IMR-90 (cell line): ENCODE results near the gene SLC17A8. TPM values are rescaled to one million over a fixed set of nuclear protein-coding genes. Genes with fewer than 3 reads are reported as not detected.

Experiments used
- ATAC-seq: fragments of 200-7000 bp; cut with Tn5 transposase; 2 replicates; pipeline ENCODE4 v1.9.1; 2020; ENCODE audit warnings: low read depth, mild to moderate bottlenecking, moderate library complexity
- BruUV-seq: library from RNA; stranded (reverse); fragments of 400-500 nt; replicated peaks from 2 replicates; lab custom pipeline; 2021; lab: Mats Ljungman, UMichigan
- CTCF ChIA-PET: fragments of 300-600 bp; formaldehyde crosslinking; extraction: SDS; loops from one replicate; lab custom pipeline; 2021; ENCODE audit warnings: antibody characterized with exemption; lab: Yijun Ruan, JAX
- POLR2A ChIA-PET: fragments of 300-600 bp; sonication (Branson Sonifier 250); formaldehyde crosslinking; loops from one replicate; lab custom pipeline; 2022; ENCODE audit warnings: antibody characterized with exemption; ENCODE audit not compliant: unreplicated experiment; lab: Charles Lee
- DNase-seq: peaks from one replicate; pipeline ENCODE4 v3.0.0; 2013
- H2AFZ ChIP-seq: replicated peaks from 2 replicates; pipeline ENCODE3; 2013; ENCODE audit warnings: low read length, mild to moderate bottlenecking; ENCODE audit not compliant: poor library complexity
- H2AK5ac ChIP-seq: 2 replicates; pipeline ENCODE4 v1.6.1; 2013; ENCODE audit warnings: low read depth, low read length, inconsistent platforms
- H2AK9ac ChIP-seq: replicated peaks from 2 replicates; pipeline ENCODE3; 2013; ENCODE audit warnings: mild to moderate bottlenecking, low read depth, low read length, moderate library complexity; ENCODE audit not compliant: poor library complexity
- H2BK120ac ChIP-seq: 2 replicates; pipeline ENCODE4 v1.6.1; 2013; ENCODE audit warnings: low read depth, low read length, inconsistent platforms
- H2BK15ac ChIP-seq: 3 replicates; pipeline ENCODE4 v1.6.1; 2013; ENCODE audit warnings: low read depth, low read length, inconsistent platforms
- H2BK20ac ChIP-seq: 2 replicates; pipeline ENCODE4 v1.6.1; 2013; ENCODE audit warnings: low read depth, mild to moderate bottlenecking, inconsistent platforms, low read length, moderate library complexity
- H2BK5ac ChIP-seq: 2 replicates; pipeline ENCODE4 v1.6.1; 2013; ENCODE audit warnings: mild to moderate bottlenecking, low read depth, low read length, inconsistent platforms; ENCODE audit not compliant: poor library complexity, severe bottlenecking
- H3K14ac ChIP-seq: replicated peaks from 2 replicates; pipeline ENCODE4 v1.6.1; 2013; ENCODE audit warnings: low read depth, low read length, inconsistent platforms
- H3K18ac ChIP-seq: 2 replicates; pipeline ENCODE4 v1.6.1; 2013; ENCODE audit warnings: low read depth, low read length, control low read depth
- H3K23ac ChIP-seq: 2 replicates; pipeline ENCODE4 v1.6.1; 2013; ENCODE audit warnings: low read depth, low read length, inconsistent platforms
- H3K27ac ChIP-seq: 2 replicates; pipeline ENCODE4 v1.5.1; 2013; ENCODE audit warnings: mild to moderate bottlenecking, control low read depth, low read length; ENCODE audit not compliant: insufficient read depth
- H3K27me3 ChIP-seq: 2 replicates; pipeline ENCODE4 v1.6.1; 2013; ENCODE audit warnings: low read length; ENCODE audit not compliant: control insufficient read depth, insufficient read depth
- H3K36me3 ChIP-seq: 2 replicates; pipeline ENCODE4 v1.6.1; 2013; ENCODE audit warnings: low read length, mixed read lengths; ENCODE audit not compliant: control insufficient read depth, insufficient read depth
- H3K4ac ChIP-seq: 2 replicates; pipeline ENCODE4 v1.6.1; 2013; ENCODE audit warnings: low read depth, low read length, inconsistent platforms
- H3K4me1 ChIP-seq: 2 replicates; pipeline ENCODE4 v1.6.1; 2013; ENCODE audit warnings: low read length, mixed read lengths; ENCODE audit not compliant: control insufficient read depth, insufficient read depth
- H3K4me2 ChIP-seq: 2 replicates; pipeline ENCODE4 v1.6.1; 2013; ENCODE audit warnings: low read depth, mild to moderate bottlenecking, control low read depth, low read length, moderate library complexity
- H3K4me3 ChIP-seq: 2 replicates; pipeline ENCODE4 v1.5.1; 2013; ENCODE audit warnings: low read depth, mild to moderate bottlenecking, control low read depth, low read length, moderate library complexity; ENCODE audit not compliant: insufficient read depth
- H3K56ac ChIP-seq: 2 replicates; pipeline ENCODE4 v1.6.1; 2013; ENCODE audit warnings: low read length, inconsistent platforms; ENCODE audit not compliant: insufficient read depth; ENCODE audit errors: extremely low read depth
- H3K79me1 ChIP-seq, 2 experiments: 2 replicates each; pipeline ENCODE4 v1.6.1; 2013; ENCODE audit warnings: low read length in 2 of 2, inconsistent platforms in 1 of 2, low read depth in 1 of 2
- H3K9ac ChIP-seq: 2 replicates; pipeline ENCODE4 v1.6.1; 2013; ENCODE audit warnings: low read depth, low read length, control low read depth
- H3K9me1 ChIP-seq: 2 replicates; pipeline ENCODE4 v1.6.1; 2013; ENCODE audit warnings: low read length, inconsistent platforms; ENCODE audit not compliant: insufficient read depth
- H3K9me3 ChIP-seq: 2 replicates; pipeline ENCODE4 v1.6.1; 2013; ENCODE audit warnings: low read length; ENCODE audit not compliant: control insufficient read depth, insufficient read depth
- H4K20me1 ChIP-seq: 2 replicates; pipeline ENCODE4 v1.6.1; 2013; ENCODE audit warnings: low read length, inconsistent platforms; ENCODE audit not compliant: insufficient read depth
- H4K5ac ChIP-seq: 2 replicates; pipeline ENCODE4 v1.6.1; 2013; ENCODE audit warnings: mild to moderate bottlenecking, low read depth, low read length, control low read depth
- H4K8ac ChIP-seq, 2 experiments: 2 replicates each; pipeline ENCODE4 v1.6.1; 2013; ENCODE audit warnings: low read depth in 2 of 2, low read length in 2 of 2, control low read depth in 1 of 2, inconsistent platforms in 1 of 2
- H4K91ac ChIP-seq: 2 replicates; pipeline ENCODE4 v1.6.1; 2013; ENCODE audit warnings: low read depth, low read length, inconsistent platforms; ENCODE audit not compliant: insufficient read depth
- BHLHE40 ChIP-seq: fragments of 150-350 bp; IDR thresholded peaks from 2 replicates; pipeline ENCODE4 v1.6.1; 2016; ENCODE audit warnings: mild to moderate bottlenecking, low read depth, low read length
- CEBPB ChIP-seq: IDR thresholded peaks from 2 replicates; pipeline ENCODE4 v1.6.1; 2012; ENCODE audit warnings: low read depth, low read length, improper control_type of control experiment
- CHD1 ChIP-seq: IDR thresholded peaks from 2 replicates; pipeline ENCODE4 v1.6.1; 2012; ENCODE audit warnings: low read depth, low read length, improper control_type of control experiment
- CTCF ChIP-seq: conservative IDR thresholded peaks from 2 replicates; pipeline ENCODE4 v1.5.1; 2012; ENCODE audit warnings: mild to moderate bottlenecking, low read depth, low read length, improper control_type of control experiment
- FOS ChIP-seq: fragments of 150-350 bp; IDR thresholded peaks from 2 replicates; pipeline ENCODE4 v1.6.1; 2016; ENCODE audit warnings: low read depth, low read length
- MAFK ChIP-seq: IDR thresholded peaks from 2 replicates; pipeline ENCODE4 v1.6.1; 2012; ENCODE audit warnings: low read depth, low read length, improper control_type of control experiment
- MXI1 ChIP-seq: IDR thresholded peaks from 2 replicates; pipeline ENCODE4 v1.6.1; 2012; ENCODE audit warnings: low read depth, mild to moderate bottlenecking, low read length, moderate library complexity, borderline replicate concordance
- POLR2A ChIP-seq: IDR thresholded peaks from 2 replicates; pipeline ENCODE4 v1.6.1; 2012; ENCODE audit warnings: mild to moderate bottlenecking, low read depth, low read length
- RCOR1 ChIP-seq: IDR thresholded peaks from 2 replicates; pipeline ENCODE4 v1.6.1; 2012; ENCODE audit warnings: mild to moderate bottlenecking, low read length, improper control_type of control experiment; ENCODE audit not compliant: insufficient replicate concordance
- RFX5 ChIP-seq: IDR thresholded peaks from 2 replicates; pipeline ENCODE4 v1.8.0; 2012; ENCODE audit warnings: low read depth, mild to moderate bottlenecking, low read length, moderate library complexity
- SMC3 ChIP-seq: fragments of 150-350 bp; IDR thresholded peaks from 2 replicates; pipeline ENCODE4 v1.6.1; 2016; ENCODE audit warnings: low read depth, mild to moderate bottlenecking, antibody characterized with exemption, low read length, moderate library complexity
- USF2 ChIP-seq: fragments of 150-350 bp; IDR thresholded peaks from 2 replicates; pipeline ENCODE4 v1.6.1; 2017; ENCODE audit warnings: mild to moderate bottlenecking, antibody characterized with exemption, low read length, low read depth
- WGBS, 2 experiments: methylation state at CpG; one replicate each; pipeline versions ENCODE4 v1.1.5 to v1.1.7; 2013; ENCODE audit warnings: missing lambda C conversion rate in 2 of 2; ENCODE audit not compliant: insufficient read length in 1 of 2; ENCODE audit errors: extremely low coverage in 2 of 2; 5-methylcytosine and 5-hydroxymethylcytosine counted together
- dilution Hi-C: fragments of 300-500 bp; cut with HindIII; formaldehyde crosslinking; loops from one replicate; pipeline ENCODE4 v1.14.3; 2018; ENCODE audit warnings: low sequenced_read_pairs; ENCODE audit not compliant: unreplicated experiment
- in situ Hi-C: fragments of 300-500 bp; cut with MboI; formaldehyde crosslinking; loops from 3 replicates; pipeline ENCODE4 v1.14.3; 2019; ENCODE audit warnings: low sequenced_read_pairs, inconsistent platforms, mixed read lengths
- intact Hi-C: fragments of 100-400 bp; cut with micrococcal nuclease; formaldehyde crosslinking; loops from 2 replicates; pipeline ENCODE4 v1.10.0; 2022
- polyA plus RNA-seq, 3 experiments: library from polyadenylated mRNA; depleted of rRNA; stranded (reverse); fragments of >200 nt; gene quantifications; 2 replicates each; pipeline ENCODE4 v1.2.3, GENCODE V29; 2012; ENCODE audit warnings: low replicate concordance in 1 of 3
- total RNA-seq: library from RNA; depleted of rRNA; stranded (reverse); fragments of >200 nt; gene quantifications from 2 replicates; pipeline ENCODE4 v1.2.3, GENCODE V29; 2012
- TF ChIP-seq, protein P1 (sequence below): fragments of 150-350 bp; IDR thresholded peaks from 2 replicates; pipeline ENCODE4 v1.6.1; 2016; ENCODE audit warnings: low read depth, mild to moderate bottlenecking, low read length, moderate library complexity, borderline replicate concordance

The SLC17A8 gene
- total and polyA plus RNA-seq, 2 of the 4 experiments (the other 2 are of a cell fraction), result not detected

- ChIA-PET POLR2A (no interaction called here), CTCF (no interaction called here)
- H3K4me1 ChIP-seq, result no peaks in the 10 kb centered on the region
- ATAC-seq, result no peak
- intact Hi-C loops, result no loop called here
- no peak for DNase-seq
- H2BK20ac ChIP-seq, result no peak overlapping the region
- H2BK5ac ChIP-seq, result no peak overlapping the region
- no peak overlapping the region for H2BK15ac ChIP-seq
- H4K5ac ChIP-seq, result no peak overlapping the region
- no peak overlapping the region for H3K4ac ChIP-seq
- no CpG with 5 or more reads among the region's 2 CpGs for WGBS, 2 experiments
- H3K9me3 ChIP-seq, result no peaks in the 10 kb centered on the region
- no peak overlapping the region for H3K18ac ChIP-seq
- H4K91ac ChIP-seq, result no peak overlapping the region
- H3K36me3 ChIP-seq, result no peaks in the 10 kb centered on the region
- H3K14ac ChIP-seq, result no peak overlapping the region
- no peak for TF ChIP-seq USF2
- no peak for TF ChIP-seq SMC3
- TF ChIP-seq CHD1, result no peak
- TF ChIP-seq MXI1, result no peak
- TF ChIP-seq RFX5, result no peak
- no peak for TF ChIP-seq RCOR1
- TF ChIP-seq, protein P1, sequence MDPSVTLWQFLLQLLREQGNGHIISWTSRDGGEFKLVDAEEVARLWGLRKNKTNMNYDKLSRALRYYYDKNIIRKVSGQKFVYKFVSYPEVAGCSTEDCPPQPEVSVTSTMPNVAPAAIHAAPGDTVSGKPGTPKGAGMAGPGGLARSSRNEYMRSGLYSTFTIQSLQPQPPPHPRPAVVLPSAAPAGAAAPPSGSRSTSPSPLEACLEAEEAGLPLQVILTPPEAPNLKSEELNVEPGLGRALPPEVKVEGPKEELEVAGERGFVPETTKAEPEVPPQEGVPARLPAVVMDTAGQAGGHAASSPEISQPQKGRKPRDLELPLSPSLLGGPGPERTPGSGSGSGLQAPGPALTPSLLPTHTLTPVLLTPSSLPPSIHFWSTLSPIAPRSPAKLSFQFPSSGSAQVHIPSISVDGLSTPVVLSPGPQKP, result no peak
- no peak for TF ChIP-seq FOS
- no peak for TF ChIP-seq CTCF
- no peak for TF ChIP-seq MAFK
- no peak for TF ChIP-seq POLR2A
- no peak for TF ChIP-seq BHLHE40
- TF ChIP-seq CEBPB, result no peak
- H3K4me2 ChIP-seq, result no peak overlapping the region
- no peak overlapping the region for H4K8ac ChIP-seq
- no peak overlapping the region for H3K9ac ChIP-seq
- H3K79me1 ChIP-seq, result no peaks in the 10 kb centered on the region
- BruUV-seq, result no TSS peak
- H3K27me3 ChIP-seq, result no peaks in the 10 kb centered on the region
- no peaks in the 10 kb centered on the region for H4K20me1 ChIP-seq
- no peak overlapping the region for H3K23ac ChIP-seq
- no peak overlapping the region for H2AK9ac ChIP-seq
- in situ Hi-C loops, result no loop called here
- no peak overlapping the region for H3K4me3 ChIP-seq
- H3K27ac ChIP-seq, result no peak overlapping the region
- no peaks in the 10 kb centered on the region for H3K9me1 ChIP-seq
- H2AFZ ChIP-seq, result no peak overlapping the region
- H2AK5ac ChIP-seq, result no peak overlapping the region
- dilution Hi-C loops, result no loop called here
- no peak overlapping the region for H2BK120ac ChIP-seq
- H3K56ac ChIP-seq, result no peak overlapping the region
Observed at GRCh38 chr12:100435957-100436356, 79.1 kb downstream of the SLC17A8 start.
